GM23338 (cell line): ENCODE data around the gene GPR158. TPM values are rescaled to one million over a fixed set of nuclear protein-coding genes. Genes with fewer than 3 reads are reported as not detected.

Source experiments
- CREB1 ChIP-seq: fragments of 250-450 bp; sonication (Bioruptor Pico); IDR thresholded peaks from 2 replicates; pipeline ENCODE4 v1.5.0; 2020; ENCODE audit warnings: low read depth, mild to moderate bottlenecking, moderate library complexity
- EZH2phosphoT487 ChIP-seq: fragments of 200-600 bp; sonication (generic); IDR thresholded peaks from one replicate; pipeline ENCODE4 v1.8.1; 2018; ENCODE audit warnings: antibody characterized with exemption; ENCODE audit not compliant: unreplicated experiment
- NANOG ChIP-seq: IDR thresholded peaks from 2 replicates; pipeline ENCODE4 v1.6.1; 2016; ENCODE audit warnings: antibody characterized with exemption, borderline replicate concordance
- POLR2AphosphoS5 ChIP-seq: IDR thresholded peaks from 2 replicates; pipeline ENCODE4 v1.6.1; 2016; ENCODE audit warnings: antibody characterized with exemption, low read depth
- ZNF114 ChIP-seq: fragments of 250-450 bp; sonication (Bioruptor Pico); IDR thresholded peaks from 2 replicates; pipeline ENCODE4 v1.5.0; 2020; ENCODE audit warnings: mild to moderate bottlenecking, moderate library complexity
- ZNF331 ChIP-seq: fragments of 250-450 bp; sonication (Bioruptor Pico); IDR thresholded peaks from 2 replicates; pipeline ENCODE4 v1.5.0; 2020; ENCODE audit warnings: low read depth, mild to moderate bottlenecking, moderate library complexity
- polyA plus RNA-seq: library from polyadenylated mRNA; unstranded; fragments of >200 nt; fragmentation: Nextera tagmentation; extraction: Ambion mirVana; gene quantifications from 2 replicates; pipeline ENCODE4 v1.2.1, GENCODE V29; 2016
- total RNA-seq: library from RNA; depleted of rRNA; stranded (reverse); fragments of >200 nt; shearing (Covaris generic); gene quantifications from 2 replicates; pipeline ENCODE4 v1.2.3, GENCODE V29; 2014
- TF ChIP-seq, protein P1 (sequence below): fragments of 250-450 bp; sonication (Bioruptor Pico); IDR thresholded peaks from 2 replicates; pipeline ENCODE4 v1.5.0; 2020; ENCODE audit warnings: mild to moderate bottlenecking, moderate library complexity
- TF ChIP-seq, protein P2 (sequence below): IDR thresholded peaks from one replicate; pipeline ENCODE4 v1.6.1; 2018; ENCODE audit warnings: antibody characterized with exemption; ENCODE audit not compliant: unreplicated experiment
- TF ChIP-seq, protein P3 (sequence below), 2 experiments: fragments of 200-600 bp in 1 of 2; sonication (generic) in 1 of 2; conservative IDR thresholded peaks; 2 replicates each; pipeline versions ENCODE4 v1.5.1 to v1.6.1; 2016 to 2017; ENCODE audit warnings: antibody characterized with exemption in 2 of 2, low read depth in 2 of 2, mild to moderate bottlenecking in 2 of 2, moderate library complexity in 1 of 2

Gene GPR158
- total and polyA plus RNA-seq, 2 experiments from 2014 or later, result 0.13 to 1.5 TPM

DNA sequence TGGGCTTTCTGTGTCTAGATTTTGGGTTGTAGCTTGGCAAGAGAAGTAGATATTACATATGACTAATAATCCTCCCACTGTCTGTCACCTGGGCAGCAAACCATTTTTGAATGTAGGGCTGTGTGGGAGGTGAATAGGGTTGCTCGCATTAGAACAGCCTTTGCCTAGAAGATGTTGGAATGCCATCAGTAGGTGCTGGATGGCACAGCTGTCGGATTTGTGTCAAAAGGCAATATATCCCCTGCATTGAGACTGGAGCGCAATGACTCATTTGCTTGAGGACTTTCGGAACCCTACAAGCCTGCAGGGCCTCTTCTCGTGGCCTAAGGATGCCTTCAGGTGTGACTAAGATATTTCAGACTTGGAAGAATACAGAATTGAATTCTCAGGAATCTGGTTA is 323.8 kb downstream of the GPR158 start (continued):
- TF ChIP-seq, protein P1, sequence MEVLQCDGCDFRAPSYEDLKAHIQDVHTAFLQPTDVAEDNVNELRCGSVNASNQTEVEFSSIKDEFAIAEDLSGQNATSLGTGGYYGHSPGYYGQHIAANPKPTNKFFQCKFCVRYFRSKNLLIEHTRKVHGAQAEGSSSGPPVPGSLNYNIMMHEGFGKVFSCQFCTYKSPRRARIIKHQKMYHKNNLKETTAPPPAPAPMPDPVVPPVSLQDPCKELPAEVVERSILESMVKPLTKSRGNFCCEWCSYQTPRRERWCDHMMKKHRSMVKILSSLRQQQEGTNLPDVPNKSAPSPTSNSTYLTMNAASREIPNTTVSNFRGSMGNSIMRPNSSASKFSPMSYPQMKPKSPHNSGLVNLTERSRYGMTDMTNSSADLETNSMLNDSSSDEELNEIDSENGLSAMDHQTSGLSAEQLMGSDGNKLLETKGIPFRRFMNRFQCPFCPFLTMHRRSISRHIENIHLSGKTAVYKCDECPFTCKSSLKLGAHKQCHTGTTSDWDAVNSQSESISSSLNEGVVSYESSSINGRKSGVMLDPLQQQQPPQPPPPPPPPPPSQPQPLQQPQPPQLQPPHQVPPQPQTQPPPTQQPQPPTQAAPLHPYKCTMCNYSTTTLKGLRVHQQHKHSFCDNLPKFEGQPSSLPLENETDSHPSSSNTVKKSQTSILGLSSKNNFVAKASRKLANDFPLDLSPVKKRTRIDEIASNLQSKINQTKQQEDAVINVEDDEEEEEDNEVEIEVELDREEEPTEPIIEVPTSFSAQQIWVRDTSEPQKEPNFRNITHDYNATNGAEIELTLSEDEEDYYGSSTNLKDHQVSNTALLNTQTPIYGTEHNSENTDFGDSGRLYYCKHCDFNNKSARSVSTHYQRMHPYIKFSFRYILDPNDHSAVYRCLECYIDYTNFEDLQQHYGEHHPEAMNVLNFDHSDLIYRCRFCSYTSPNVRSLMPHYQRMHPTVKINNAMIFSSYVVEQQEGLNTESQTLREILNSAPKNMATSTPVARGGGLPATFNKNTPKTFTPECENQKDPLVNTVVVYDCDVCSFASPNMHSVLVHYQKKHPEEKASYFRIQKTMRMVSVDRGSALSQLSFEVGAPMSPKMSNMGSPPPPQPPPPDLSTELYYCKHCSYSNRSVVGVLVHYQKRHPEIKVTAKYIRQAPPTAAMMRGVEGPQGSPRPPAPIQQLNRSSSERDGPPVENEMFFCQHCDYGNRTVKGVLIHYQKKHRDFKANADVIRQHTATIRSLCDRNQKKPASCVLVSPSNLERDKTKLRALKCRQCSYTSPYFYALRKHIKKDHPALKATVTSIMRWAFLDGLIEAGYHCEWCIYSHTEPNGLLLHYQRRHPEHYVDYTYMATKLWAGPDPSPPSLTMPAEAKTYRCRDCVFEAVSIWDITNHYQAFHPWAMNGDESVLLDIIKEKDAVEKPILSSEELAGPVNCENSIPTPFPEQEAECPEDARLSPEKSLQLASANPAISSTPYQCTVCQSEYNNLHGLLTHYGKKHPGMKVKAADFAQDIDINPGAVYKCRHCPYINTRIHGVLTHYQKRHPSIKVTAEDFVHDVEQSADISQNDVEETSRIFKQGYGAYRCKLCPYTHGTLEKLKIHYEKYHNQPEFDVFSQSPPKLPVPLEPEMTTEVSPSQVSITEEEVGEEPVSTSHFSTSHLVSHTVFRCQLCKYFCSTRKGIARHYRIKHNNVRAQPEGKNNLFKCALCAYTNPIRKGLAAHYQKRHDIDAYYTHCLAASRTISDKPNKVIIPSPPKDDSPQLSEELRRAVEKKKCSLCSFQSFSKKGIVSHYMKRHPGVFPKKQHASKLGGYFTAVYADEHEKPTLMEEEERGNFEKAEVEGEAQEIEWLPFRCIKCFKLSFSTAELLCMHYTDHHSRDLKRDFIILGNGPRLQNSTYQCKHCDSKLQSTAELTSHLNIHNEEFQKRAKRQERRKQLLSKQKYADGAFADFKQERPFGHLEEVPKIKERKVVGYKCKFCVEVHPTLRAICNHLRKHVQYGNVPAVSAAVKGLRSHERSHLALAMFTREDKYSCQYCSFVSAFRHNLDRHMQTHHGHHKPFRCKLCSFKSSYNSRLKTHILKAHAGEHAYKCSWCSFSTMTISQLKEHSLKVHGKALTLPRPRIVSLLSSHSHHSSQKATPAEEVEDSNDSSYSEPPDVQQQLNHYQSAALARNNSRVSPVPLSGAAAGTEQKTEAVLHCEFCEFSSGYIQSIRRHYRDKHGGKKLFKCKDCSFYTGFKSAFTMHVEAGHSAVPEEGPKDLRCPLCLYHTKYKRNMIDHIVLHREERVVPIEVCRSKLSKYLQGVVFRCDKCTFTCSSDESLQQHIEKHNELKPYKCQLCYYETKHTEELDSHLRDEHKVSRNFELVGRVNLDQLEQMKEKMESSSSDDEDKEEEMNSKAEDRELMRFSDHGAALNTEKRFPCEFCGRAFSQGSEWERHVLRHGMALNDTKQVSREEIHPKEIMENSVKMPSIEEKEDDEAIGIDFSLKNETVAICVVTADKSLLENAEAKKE (CRISPR knock-in tag), result no peak
- TF ChIP-seq, protein P2, sequence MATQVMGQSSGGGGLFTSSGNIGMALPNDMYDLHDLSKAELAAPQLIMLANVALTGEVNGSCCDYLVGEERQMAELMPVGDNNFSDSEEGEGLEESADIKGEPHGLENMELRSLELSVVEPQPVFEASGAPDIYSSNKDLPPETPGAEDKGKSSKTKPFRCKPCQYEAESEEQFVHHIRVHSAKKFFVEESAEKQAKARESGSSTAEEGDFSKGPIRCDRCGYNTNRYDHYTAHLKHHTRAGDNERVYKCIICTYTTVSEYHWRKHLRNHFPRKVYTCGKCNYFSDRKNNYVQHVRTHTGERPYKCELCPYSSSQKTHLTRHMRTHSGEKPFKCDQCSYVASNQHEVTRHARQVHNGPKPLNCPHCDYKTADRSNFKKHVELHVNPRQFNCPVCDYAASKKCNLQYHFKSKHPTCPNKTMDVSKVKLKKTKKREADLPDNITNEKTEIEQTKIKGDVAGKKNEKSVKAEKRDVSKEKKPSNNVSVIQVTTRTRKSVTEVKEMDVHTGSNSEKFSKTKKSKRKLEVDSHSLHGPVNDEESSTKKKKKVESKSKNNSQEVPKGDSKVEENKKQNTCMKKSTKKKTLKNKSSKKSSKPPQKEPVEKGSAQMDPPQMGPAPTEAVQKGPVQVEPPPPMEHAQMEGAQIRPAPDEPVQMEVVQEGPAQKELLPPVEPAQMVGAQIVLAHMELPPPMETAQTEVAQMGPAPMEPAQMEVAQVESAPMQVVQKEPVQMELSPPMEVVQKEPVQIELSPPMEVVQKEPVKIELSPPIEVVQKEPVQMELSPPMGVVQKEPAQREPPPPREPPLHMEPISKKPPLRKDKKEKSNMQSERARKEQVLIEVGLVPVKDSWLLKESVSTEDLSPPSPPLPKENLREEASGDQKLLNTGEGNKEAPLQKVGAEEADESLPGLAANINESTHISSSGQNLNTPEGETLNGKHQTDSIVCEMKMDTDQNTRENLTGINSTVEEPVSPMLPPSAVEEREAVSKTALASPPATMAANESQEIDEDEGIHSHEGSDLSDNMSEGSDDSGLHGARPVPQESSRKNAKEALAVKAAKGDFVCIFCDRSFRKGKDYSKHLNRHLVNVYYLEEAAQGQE, result no peak
- TF ChIP-seq ZNF331 (CRISPR knock-in tag), result no peak
- no peak for TF ChIP-seq POLR2AphosphoS5
- TF ChIP-seq CREB1 (CRISPR knock-in tag), result no peak
- TF ChIP-seq, protein P3, sequence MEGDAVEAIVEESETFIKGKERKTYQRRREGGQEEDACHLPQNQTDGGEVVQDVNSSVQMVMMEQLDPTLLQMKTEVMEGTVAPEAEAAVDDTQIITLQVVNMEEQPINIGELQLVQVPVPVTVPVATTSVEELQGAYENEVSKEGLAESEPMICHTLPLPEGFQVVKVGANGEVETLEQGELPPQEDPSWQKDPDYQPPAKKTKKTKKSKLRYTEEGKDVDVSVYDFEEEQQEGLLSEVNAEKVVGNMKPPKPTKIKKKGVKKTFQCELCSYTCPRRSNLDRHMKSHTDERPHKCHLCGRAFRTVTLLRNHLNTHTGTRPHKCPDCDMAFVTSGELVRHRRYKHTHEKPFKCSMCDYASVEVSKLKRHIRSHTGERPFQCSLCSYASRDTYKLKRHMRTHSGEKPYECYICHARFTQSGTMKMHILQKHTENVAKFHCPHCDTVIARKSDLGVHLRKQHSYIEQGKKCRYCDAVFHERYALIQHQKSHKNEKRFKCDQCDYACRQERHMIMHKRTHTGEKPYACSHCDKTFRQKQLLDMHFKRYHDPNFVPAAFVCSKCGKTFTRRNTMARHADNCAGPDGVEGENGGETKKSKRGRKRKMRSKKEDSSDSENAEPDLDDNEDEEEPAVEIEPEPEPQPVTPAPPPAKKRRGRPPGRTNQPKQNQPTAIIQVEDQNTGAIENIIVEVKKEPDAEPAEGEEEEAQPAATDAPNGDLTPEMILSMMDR (conservative IDR thresholded peaks at IDR 0.05; ENCODE audit: low read depth in 2 of 2), result no peak
- TF ChIP-seq ZNF114, result no peak
- TF ChIP-seq NANOG, result no peak
- no peak for TF ChIP-seq EZH2phosphoT487
